ENCODE data around the gene DAG1. TPM values are rescaled to one million over a fixed set of nuclear protein-coding genes. Genes with fewer than 3 reads are reported as not detected.

The DAG1 gene
- polyA plus RNA-seq, 1 donor (not counting 4 experiments of a cell fraction or from before 2014, with no cell fraction given) = 22.0 TPM

- DNase-seq (ENCODE audit: low read depth, low spot score) (peak; percentile 75), FAIRE-seq (peak; percentile 55)
- H3K9me1 ChIP-seq (ENCODE audit: control insufficient read depth, extremely low read depth, insufficient read depth, low read length) = no peaks in the 10 kb centered on the region
- H4K20me1 ChIP-seq (ENCODE audit: control insufficient read depth, extremely low read depth, insufficient read depth, low read length) = no peaks in the 10 kb centered on the region
- no peaks in the 10 kb centered on the region for H3K4me1 ChIP-seq (ENCODE audit: control insufficient read depth, extremely low read depth, insufficient read depth, low read length)
- H3K9me3 ChIP-seq (ENCODE audit: control insufficient read depth, low read depth, low read length) = no peaks in the 10 kb centered on the region
- H2AFZ ChIP-seq (ENCODE audit: control insufficient read depth, low read length) = peak overlapping the region; percentile 90
- H3K4me2 ChIP-seq (ENCODE audit: control insufficient read depth, extremely low read depth, insufficient read depth, low read depth, low read length) = peak overlapping the region; percentile 89
- H3K27ac ChIP-seq (ENCODE audit: control insufficient read depth, insufficient read depth, low read length) = no peak overlapping the region
- H3K27me3 ChIP-seq (ENCODE audit: control insufficient read depth, extremely low read depth, insufficient read depth, low read length) = peaks cover 7% of the 10 kb centered on the region
- H3K79me2 ChIP-seq (ENCODE audit: control insufficient read depth, insufficient read depth, low read length) = no peaks in the 10 kb centered on the region
- dilution Hi-C loops (cut with MboI; ENCODE audit: extremely low pct_ligation_motif_present, low sequenced_read_pairs) = no loop called here
- H3K4me3 ChIP-seq (ENCODE audit: control insufficient read depth in 2 of 3, extremely low read depth in 1 of 3, insufficient read depth in 2 of 3, low read depth in 1 of 3, low read length in 3 of 3) = peak overlapping the region; percentile 29 to 73 (median 65)
- peak; percentile 70 to 95 (median 95) for TF ChIP-seq CTCF (optimal IDR thresholded peaks at IDR 0.05 in 1 of 3, IDR thresholded peaks at IDR 0.05 in 1 of 3, conservative IDR thresholded peaks at IDR 0.05 in 1 of 3; ENCODE audit: extremely low read depth in 1 of 3, insufficient read depth in 2 of 3, low read length in 3 of 3)
- TF ChIP-seq EZH2 (IDR thresholded peaks at IDR 0.05; ENCODE audit: low read length) = no peak
- H3K9ac ChIP-seq (ENCODE audit: control insufficient read depth, extremely low read depth, insufficient read depth, low read length) = peak overlapping the region; percentile 60
- no peaks in the 10 kb centered on the region for H3K36me3 ChIP-seq (ENCODE audit: control insufficient read depth in 2 of 2, extremely low read depth in 1 of 2, insufficient read depth in 2 of 2, low read length in 2 of 2)
Measured at GRCh38 chr3:49539659-49540560, 69.8 kb downstream of the DAG1 start.

GRCh38 chr3:49552087-49552486 lies 82.0 kb downstream of the DAG1 start:
- no peak overlapping the region for H3K4me2 ChIP-seq (ENCODE audit: control insufficient read depth, extremely low read depth, insufficient read depth, low read depth, low read length)
- no peaks in the 10 kb centered on the region for H3K36me3 ChIP-seq (ENCODE audit: control insufficient read depth in 2 of 2, extremely low read depth in 1 of 2, insufficient read depth in 2 of 2, low read length in 2 of 2)
- peaks cover 11% of the 10 kb centered on the region for H3K4me1 ChIP-seq (ENCODE audit: control insufficient read depth, extremely low read depth, insufficient read depth, low read length)
- dilution Hi-C loops (cut with MboI; ENCODE audit: extremely low pct_ligation_motif_present, low sequenced_read_pairs) = loop anchor here (25.0 kb wide), 1 partner anchor 110 kb away; the partner anchor contains the start of gene APEH
- no peak for DNase-seq (ENCODE audit: low read depth, low spot score)
- no peaks in the 10 kb centered on the region for H3K79me2 ChIP-seq (ENCODE audit: control insufficient read depth, insufficient read depth, low read length)
- TF ChIP-seq EZH2 (IDR thresholded peaks at IDR 0.05; ENCODE audit: low read length) (no peak), CTCF (optimal IDR thresholded peaks at IDR 0.05 in 1 of 3, IDR thresholded peaks at IDR 0.05 in 1 of 3, conservative IDR thresholded peaks at IDR 0.05 in 1 of 3; ENCODE audit: extremely low read depth in 1 of 3, insufficient read depth in 2 of 3, low read length in 3 of 3) (no peak)
- H4K20me1 ChIP-seq (ENCODE audit: control insufficient read depth, extremely low read depth, insufficient read depth, low read length) = no peaks in the 10 kb centered on the region
- H3K4me3 ChIP-seq (ENCODE audit: control insufficient read depth in 2 of 3, extremely low read depth in 1 of 3, insufficient read depth in 2 of 3, low read depth in 1 of 3, low read length in 3 of 3) = no peak overlapping the region
- H3K27me3 ChIP-seq (ENCODE audit: control insufficient read depth, extremely low read depth, insufficient read depth, low read length) = peaks cover 19% of the 10 kb centered on the region
- no peaks in the 10 kb centered on the region for H3K9me1 ChIP-seq (ENCODE audit: control insufficient read depth, extremely low read depth, insufficient read depth, low read length)
- no peak overlapping the region for H3K27ac ChIP-seq (ENCODE audit: control insufficient read depth, insufficient read depth, low read length)
- no peak overlapping the region for H3K9ac ChIP-seq (ENCODE audit: control insufficient read depth, extremely low read depth, insufficient read depth, low read length)
- no peak overlapping the region for H2AFZ ChIP-seq (ENCODE audit: control insufficient read depth, low read length)
- no peaks in the 10 kb centered on the region for H3K9me3 ChIP-seq (ENCODE audit: control insufficient read depth, low read depth, low read length)
- no peak for FAIRE-seq

Data from keratinocyte (primary cell).